IPS-NIHi7 (cell line): ENCODE data around the gene PATZ1.
"Not testable (repeated sequence)": the region's sequence is repeated elsewhere in the genome, so short reads cannot be mapped to it uniquely, and the experiment has no call there.

ENCODE experiments used
- DNase-seq: peaks from one replicate; pipeline ENCODE4 v3.0.0; 2012; ENCODE audit warnings: mixed read lengths; ENCODE audit errors: extremely low spot score

PATZ1 gene

DNA sequence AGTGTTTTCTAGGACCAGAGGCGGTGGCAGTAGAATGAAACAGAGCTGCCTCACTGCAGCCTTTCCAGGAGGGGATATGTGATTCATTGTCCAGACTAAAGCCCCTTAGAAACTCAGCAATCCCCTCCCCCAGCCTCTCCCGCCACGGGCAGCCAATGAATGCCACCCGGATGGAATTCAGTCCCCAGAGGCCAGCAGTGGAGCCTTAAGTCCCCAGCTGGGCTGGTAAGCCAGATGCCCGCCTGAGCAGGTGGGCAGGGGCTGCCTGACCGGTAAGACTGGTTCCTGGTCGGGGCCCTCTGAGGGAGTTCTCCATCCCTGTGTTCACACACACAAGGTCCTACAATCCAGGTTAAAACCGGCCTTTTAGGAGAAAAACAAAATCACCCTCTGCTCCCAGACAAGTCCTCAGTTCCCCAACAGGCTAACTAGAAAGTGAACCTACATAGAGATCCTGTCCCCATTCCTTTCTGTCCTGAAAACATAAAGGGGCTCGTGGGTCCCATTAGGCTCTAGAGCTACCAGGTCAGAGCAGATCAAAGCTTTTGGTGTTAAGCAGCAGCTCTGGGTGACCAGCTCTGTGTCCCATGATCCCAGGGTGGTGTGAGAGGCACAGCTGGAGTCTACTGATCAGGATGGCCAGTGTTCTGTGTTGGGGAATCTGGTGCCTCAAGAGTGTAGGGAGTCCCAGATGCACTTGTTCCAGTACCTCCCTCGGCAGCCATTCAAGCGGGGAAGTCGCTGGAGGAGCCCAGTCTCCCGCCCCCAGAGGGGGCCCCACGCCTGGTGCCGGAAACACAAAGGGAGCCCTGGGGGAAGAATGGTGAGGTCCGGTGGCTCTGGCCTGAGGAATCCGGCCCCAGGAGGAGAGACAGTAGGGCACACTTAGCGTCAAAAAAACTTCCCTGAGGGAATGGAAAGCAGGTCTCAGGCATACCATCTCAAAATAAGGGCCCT lies 2.6 kb downstream of the PATZ1 start:
- DNase-seq, result peak; percentile 68

DNA sequence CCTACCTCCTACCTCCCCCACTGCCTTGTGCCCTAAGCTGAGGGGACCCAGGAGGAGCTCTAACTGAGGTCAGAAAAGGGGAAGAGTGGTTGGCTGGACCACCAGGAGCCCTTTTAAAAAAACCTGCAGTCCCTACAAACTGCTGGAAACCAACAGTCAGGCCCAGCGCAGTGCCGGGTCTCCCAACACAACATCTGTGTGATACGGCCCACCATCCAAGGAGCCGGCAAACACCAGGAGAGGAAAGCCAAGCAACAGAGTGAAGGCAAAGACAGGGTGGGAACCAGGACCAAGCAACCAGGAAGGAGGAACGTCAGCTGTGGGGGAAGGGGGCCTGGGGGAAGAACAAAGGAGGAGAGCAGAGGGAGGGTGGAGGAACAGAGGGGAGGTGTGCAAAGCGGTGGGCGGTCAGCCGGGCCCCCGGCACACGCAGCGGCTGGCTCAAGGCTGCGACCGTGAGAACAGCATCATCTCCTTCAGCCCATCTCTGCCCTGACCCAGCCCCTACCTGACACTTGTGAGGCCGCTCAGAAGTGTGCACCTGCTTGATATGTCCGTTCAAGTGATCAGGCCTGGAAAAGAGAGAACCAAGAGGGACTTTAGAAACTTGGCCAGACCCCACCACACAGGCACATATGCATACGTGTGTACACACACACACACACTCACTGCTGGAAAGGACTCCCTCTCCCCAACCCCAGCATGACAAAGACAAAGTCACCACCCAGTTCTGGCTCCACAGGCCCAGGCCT lies 3.6 kb downstream of the PATZ1 start:
- no peak for DNase-seq

DNA sequence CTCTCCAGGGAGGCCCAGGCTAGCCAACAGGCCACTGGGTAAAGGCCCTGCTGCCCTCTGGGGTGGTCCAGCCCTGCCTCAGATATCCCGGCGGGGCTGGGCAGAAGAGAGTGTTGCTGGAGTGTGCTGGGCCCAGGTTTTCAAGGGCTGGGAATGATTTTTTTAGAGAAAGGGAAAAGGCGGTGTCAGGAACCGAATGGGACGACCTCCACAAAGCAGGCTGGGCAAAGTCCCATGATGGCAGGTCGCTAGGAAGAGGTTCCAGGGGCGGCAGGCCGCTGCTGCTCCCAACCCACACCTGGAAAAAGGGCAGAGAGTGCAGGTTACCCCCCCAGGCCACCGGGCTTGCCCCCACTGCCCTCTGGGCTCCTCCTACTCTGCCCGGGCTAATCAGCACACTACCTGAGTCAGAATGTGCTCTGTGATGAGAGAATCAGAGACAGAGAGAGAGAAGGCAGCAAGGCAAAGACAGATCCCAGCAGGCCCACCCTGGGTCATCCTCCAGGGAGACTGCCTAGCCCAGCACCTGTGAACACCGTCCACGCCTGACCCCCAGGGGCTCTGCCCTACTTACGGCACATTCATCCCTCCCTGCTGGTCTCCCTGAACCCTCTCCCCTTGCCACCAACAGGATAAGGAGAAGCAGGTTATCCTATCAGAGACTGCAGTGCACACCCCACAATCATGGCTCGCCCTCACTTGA lies 4.6 kb downstream of the PATZ1 start:
- no peak for DNase-seq

GRCh38 chr22:31340765-31341247 lies 5.3 kb downstream of the PATZ1 start:
- DNase-seq, result no peak

GRCh38 chr22:31340360-31340759 lies 5.8 kb downstream of the PATZ1 start:
- no peak for DNase-seq

DNA sequence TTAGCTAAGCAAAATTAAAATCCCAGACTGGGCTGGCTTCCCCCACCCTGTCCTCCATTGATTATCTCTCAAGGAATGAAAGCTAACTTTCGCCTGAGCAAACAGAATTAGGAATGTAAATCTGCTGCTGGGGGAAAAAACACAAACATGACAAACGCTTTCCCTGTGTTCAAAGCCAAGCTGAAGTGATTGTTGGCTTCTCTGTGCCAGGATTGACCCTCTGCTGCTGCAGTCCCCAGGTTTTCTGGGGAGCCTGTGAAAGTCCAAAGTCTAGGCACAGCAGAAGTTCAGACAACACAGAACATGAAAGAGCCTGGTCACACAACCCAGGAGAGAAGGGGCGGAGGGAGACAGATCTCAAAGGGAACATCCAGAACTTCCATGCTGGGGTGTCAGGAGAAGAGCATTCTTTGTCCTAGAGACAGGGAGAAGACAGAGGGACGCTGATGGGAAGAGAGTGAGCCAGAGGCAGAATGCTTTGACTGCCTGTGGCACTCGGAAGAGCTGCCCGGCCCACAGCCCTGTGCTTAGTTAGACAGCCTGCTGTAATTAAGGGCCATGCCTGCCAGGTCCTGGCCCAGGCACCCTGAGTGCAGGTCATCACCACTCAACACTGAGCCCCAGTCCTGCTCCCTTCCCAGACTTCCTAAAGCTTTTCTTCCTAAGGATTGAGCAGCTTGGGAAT lies 6.9 kb downstream of the PATZ1 start:
- DNase-seq, result no peak

DNA sequence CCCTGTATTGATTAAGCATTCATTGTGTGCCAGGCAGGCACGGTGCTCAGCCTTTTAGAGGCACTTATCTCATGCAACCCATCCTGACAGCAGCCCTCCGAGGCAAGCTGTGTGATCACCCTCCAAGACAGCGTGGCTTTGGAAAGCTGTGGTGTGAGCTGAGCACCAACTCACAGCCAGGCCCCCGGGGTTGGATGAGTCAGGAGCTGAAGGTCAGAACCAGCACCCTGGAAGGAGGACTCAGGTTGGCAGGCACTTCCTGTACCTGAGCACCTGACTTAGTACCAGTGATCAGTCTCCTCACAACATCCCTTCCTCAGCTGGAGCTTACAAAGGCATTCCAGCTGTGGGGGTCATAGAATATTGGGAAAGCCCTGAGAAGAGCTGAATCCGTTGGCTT lies 9.0 kb downstream of the PATZ1 start:
- DNase-seq, result no peak

DNA sequence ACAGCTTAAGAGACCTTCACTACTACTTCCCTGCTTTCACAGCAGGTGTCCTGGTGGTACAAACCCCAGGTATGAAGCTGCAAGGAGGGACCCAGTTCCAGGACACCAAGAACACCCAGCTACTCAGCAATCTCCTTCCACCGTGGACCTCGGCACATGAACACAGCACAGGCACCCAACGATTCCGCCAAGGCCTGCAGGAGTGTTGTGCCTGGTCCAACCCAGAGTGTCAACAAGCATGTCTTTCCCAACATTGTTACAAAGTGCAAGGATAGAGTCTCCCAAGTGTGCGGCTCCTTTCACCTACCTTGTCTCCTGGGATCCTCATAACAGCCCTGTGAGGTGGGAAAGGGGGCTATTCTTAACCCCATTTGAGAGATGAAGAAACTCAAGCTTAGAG lies 11.8 kb downstream of the PATZ1 start:
- no peak for DNase-seq

DNA sequence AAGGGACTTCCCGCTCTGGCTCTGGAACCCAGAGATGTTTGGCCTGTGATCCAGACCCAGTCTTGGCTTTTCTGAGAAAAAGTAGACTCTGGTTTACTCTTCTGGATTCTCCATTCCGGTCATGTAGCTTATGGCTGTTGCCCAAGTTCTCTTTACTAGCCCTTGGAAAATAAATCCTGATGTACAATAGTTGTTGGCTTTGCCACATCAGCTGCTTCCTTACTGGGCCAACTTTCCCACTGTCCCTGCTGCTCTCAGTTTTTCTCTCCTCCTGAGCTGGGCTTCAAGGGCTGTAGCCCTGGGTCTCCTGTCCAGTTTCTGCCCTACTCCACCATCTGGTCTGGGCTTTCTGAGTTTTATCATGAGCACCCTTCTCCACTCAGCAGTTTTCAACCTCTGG lies 12.5 kb downstream of the PATZ1 start:
- no peak for DNase-seq

GRCh38 chr22:31332886-31333285 lies 13.3 kb downstream of the PATZ1 start:
- no peak for DNase-seq

DNA sequence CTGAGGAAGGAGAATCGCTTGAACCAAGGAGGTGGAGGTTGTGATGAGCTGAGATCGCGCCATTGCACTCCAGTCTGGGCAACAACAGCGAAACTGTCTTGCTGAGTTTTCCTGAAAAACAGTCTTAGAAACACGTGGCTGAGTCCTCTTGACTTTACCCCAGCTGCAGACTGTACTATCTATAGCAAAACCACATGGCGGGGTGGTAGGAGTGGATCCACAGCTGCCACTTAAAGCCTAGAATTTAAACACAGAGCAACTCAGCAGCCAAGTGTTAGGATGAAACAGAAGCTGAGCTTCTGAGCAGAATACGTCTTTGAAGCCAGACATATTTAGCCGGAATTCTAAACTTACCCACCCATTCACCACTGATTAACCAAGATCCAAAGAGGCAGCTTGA lies 14.1 kb downstream of the PATZ1 start:
- DNase-seq, result no peak

GRCh38 chr22:31329453-31330215 lies 16.5 kb downstream of the PATZ1 start:
- no peak for DNase-seq

GRCh38 chr22:31329029-31329428 lies 17.1 kb downstream of the PATZ1 start:
- no peak for DNase-seq

GRCh38 chr22:31328544-31328960 lies 17.6 kb downstream of the PATZ1 start:
- no peak for DNase-seq

DNA sequence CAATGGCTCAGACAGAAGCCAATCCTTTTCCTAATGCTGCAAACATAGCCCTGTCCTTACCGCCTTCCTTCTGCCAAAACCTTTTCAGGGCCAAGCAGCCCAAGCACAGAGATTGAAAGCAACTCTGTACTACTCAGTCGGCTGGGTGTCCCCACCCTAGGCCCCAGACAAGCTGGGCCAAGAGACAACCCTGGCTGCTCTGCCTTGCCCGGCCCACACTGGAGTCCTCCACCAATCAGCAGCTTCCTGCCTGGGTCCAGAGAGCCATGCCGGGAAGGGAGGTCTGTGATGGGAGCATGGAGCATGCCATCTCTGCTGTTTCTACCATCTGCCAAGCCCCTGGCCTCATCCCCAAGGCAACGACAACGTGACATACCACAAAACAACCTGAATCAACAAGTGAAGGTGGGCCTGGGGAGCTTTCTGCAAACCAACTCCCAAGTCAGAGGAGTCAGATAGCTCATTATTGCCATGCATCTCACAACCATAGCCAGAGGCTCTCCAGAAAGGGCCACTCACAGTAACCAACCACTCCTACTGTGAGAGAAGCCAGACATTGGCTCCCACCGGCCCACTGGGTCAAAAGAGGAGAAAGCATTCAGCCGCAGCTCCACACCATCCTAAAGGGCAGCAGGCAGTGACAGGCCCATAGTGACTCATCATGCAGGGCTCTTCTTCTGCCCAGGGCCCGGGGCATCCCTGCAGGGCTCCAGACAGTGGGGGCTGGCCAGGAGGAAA lies 18.2 kb downstream of the PATZ1 start:
- peak; percentile 43 for DNase-seq

- no peak for DNase-seq
Observed at GRCh38 chr22:31326877-31327276, 19.3 kb downstream of the PATZ1 start.

DNA sequence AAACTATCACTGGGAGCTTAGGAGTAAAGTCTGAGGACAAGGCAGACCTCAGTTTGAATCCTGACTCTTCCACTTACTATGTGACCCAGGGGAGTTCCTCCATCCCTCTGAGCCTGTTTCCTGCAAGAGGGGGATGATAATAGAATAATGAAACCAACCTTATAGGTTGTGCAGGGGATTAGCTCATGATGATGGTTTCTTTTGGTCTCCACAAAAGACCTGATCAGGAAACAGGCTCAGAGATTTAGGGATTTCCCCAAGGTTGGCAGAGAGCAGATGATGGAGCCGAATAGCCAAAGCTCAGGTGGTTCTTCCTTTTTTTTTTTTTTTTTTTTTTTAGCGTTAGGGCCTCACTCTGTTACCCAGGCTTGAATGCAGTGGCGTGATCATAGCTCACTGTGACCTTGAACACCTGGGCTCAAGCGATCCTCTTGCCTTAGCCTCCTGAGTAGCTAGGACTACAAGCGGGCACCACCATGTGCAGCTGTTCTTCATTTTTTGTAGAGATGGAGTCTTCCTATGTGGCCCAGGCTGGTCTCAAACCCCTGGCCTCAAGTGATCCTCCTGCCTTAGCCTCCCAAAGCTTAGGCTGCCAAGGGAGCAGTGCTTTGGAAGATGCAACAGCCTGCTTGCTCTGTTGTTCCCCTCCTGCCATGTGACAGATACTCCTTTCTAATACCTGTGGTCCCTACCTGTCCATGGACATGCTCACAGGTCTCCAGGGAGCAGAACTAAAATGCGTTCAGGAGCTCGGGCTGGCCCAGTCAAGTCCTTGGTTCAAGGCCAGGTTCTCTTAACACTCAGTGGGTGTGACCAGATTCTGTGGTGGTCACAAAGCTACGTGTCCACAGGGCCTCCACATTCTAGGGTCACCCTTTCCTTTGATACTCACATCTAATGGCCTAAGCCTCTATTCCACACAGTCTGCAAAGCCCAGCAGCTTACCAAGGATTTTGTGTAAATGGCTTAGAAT lies 22.3 kb downstream of the PATZ1 start:
- DNase-seq, result no peak

DNA sequence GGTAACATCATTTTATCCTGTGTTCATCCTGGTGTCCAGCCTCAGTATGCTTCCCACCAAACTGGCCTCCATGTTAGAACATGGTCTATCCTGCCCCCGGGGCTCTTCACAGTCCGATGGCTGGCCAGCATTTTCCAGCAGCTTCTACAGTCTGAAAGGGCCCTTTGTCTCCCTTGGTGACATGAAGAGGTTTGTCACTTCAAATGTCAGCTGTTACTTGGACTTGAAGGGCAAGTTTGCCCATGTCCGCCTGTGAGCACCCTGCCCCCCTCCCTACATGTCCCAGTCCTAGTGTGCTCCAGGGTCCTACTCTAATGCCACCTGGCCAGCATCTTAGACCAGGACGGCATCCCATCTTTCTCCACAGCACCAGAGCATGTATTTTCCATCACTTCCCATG lies 24.7 kb downstream of the PATZ1 start:
- DNase-seq, result no peak

- DNase-seq, result not testable (repeated sequence)
Observed at GRCh38 chr22:31314220-31314619, 31.9 kb downstream of the PATZ1 start.
